Activated CD8-positive, alpha-beta T cell treated with anti-CD3 and anti-CD28 coated beads for 36 hours (primary cell): ENCODE data around the gene CPSF7. TPM values are rescaled to one million over a fixed set of nuclear protein-coding genes. Genes with fewer than 3 reads are reported as not detected.
"Not testable (repeated sequence)": the region's sequence is repeated elsewhere in the genome, so short reads cannot be mapped to it uniquely, and the experiment has no call there.

Source experiments
- ATAC-seq: fragments of 200-7000 bp; cut with Tn5 transposase; one replicate; pipeline ENCODE4 v1.10.0; 2021; ENCODE audit warnings: mild to moderate bottlenecking, moderate library complexity
- CTCF ChIA-PET: fragments of 350-600 bp; sonication (Branson Sonifier 250); formaldehyde crosslinking; loops from one replicate; lab custom pipeline; 2021; ENCODE audit warnings: antibody characterized with exemption; lab: Charles Lee
- POLR2A ChIA-PET: fragments of 350-600 bp; sonication (Branson Sonifier 250); formaldehyde crosslinking; loops from one replicate; lab custom pipeline; 2021; ENCODE audit warnings: antibody characterized with exemption; lab: Charles Lee
- DNase-seq: peaks from one replicate; pipeline ENCODE4 v3.0.0-alpha.2; 2020
- H3K27ac Mint-ChIP-seq: one replicate; pipeline ENCODE4 v1.8.0; 2021; ENCODE audit warnings: mild to moderate bottlenecking, mixed read lengths
- H3K27me3 Mint-ChIP-seq: one replicate; pipeline ENCODE4 v1.8.0; 2021; ENCODE audit warnings: mixed read lengths
- H3K36me3 Mint-ChIP-seq: one replicate; pipeline ENCODE4 v1.8.0; 2021; ENCODE audit warnings: low read depth, mixed read lengths
- H3K4me1 Mint-ChIP-seq: one replicate; pipeline ENCODE4 v1.8.0; 2021; ENCODE audit warnings: low read depth, mixed read lengths
- H3K4me3 Mint-ChIP-seq: one replicate; pipeline ENCODE4 v1.8.0; 2021; ENCODE audit warnings: mild to moderate bottlenecking, moderate library complexity, mixed read lengths
- H3K9me3 Mint-ChIP-seq: one replicate; pipeline ENCODE4 v1.8.0; 2021; ENCODE audit warnings: mixed read lengths
- CTCF ChIP-seq: fragments of 200-600 bp; IDR thresholded peaks from one replicate; pipeline ENCODE4 v1.8.0; 2022; ENCODE audit warnings: antibody characterized with exemption, mild to moderate bottlenecking
- intact Hi-C: fragments of 100-400 bp; cut with micrococcal nuclease; formaldehyde crosslinking; loops from one replicate; pipeline ENCODE4 v1.10.0; 2022
- total RNA-seq, 2 experiments: library from RNA; stranded (reverse); gene quantifications; one replicate each; pipeline ENCODE4 v1.2.3, GENCODE V29; 2021

CPSF7 gene
- total RNA-seq, 2 experiments from 2014 or later, result 98.5 to 105 TPM

GRCh38 chr11:61446211-61446651 lies 16.5 kb upstream of the CPSF7 start:
- H3K27ac Mint-ChIP-seq, result peak overlapping the region; percentile 54
- H3K4me3 Mint-ChIP-seq, result no peak overlapping the region
- H3K27me3 Mint-ChIP-seq, result no peaks in the 10 kb centered on the region
- ChIA-PET POLR2A (interaction anchor here (1.8 to 2.9 kb wide), 2 partner anchors 8 to 17 kb away, joined by 9 to 18 read pairs; partner anchors contain the start of genes CPSF7 and SDHAF2), CTCF (interaction anchor here (0.6 to 11.0 kb wide), 40 partner anchors 10 to 679 kb away, joined by 3 to 158 read pairs (median 6); partner anchors contain the start of genes CPSF7, CYB561A3, DDB1 and LRRC10B)
- no peaks in the 10 kb centered on the region for H3K9me3 Mint-ChIP-seq
- TF ChIP-seq CTCF, result peak; percentile 75
- ATAC-seq, result peak; percentile 92
- intact Hi-C loops, result no loop called here
- peaks cover 32% of the 10 kb centered on the region for H3K4me1 Mint-ChIP-seq
- peaks cover 38% of the 10 kb centered on the region for H3K36me3 Mint-ChIP-seq
- peak; percentile 92 for DNase-seq

- POLR2A ChIA-PET, result interaction anchor here (2.9 kb wide), 1 partner anchor 16 kb away, joined by 18 read pairs; the partner anchor contains the start of genes CPSF7 and SDHAF2
- CTCF ChIA-PET, result interaction anchor here (0.6 to 11.0 kb wide), 33 partner anchors 9 to 253 kb away, joined by 3 to 158 read pairs (median 6); partner anchors contain the start of genes CPSF7, CYB561A3, DDB1 and LRRC10B
- intact Hi-C loops, result no loop called here
Measured at GRCh38 chr11:61445516-61445915, 15.7 kb upstream of the CPSF7 start.

GRCh38 chr11:61442616-61443015 lies 12.8 kb upstream of the CPSF7 start:
- ChIA-PET CTCF (interaction anchor here (0.9 to 11.0 kb wide), 5 partner anchors 6 to 196 kb away, joined by 3 to 158 read pairs (median 3); no protein-coding TSS in a partner anchor), POLR2A (interaction anchor here (0.5 to 0.6 kb wide), 2 partner anchors 61 to 74 kb away, joined by 3 read pairs; no protein-coding TSS in a partner anchor)
- no peak for ATAC-seq
- H3K27ac Mint-ChIP-seq, result no peak overlapping the region
- no peak for TF ChIP-seq CTCF
- H3K4me3 Mint-ChIP-seq, result no peak overlapping the region
- H3K4me1 Mint-ChIP-seq, result peaks cover 21% of the 10 kb centered on the region
- peaks cover 47% of the 10 kb centered on the region for H3K36me3 Mint-ChIP-seq
- intact Hi-C loops, result no loop called here
- H3K27me3 Mint-ChIP-seq, result no peaks in the 10 kb centered on the region
- DNase-seq, result no peak
- H3K9me3 Mint-ChIP-seq, result no peaks in the 10 kb centered on the region

More at GRCh38 chr11:61445516-61445915, 15.7 kb upstream of the CPSF7 start:
- Mint-ChIP-seq H3K4me1 (peaks cover 30% of the 10 kb centered on the region), H3K4me3 (no peak overlapping the region), H3K27me3 (no peaks in the 10 kb centered on the region), H3K27ac (peak overlapping the region; percentile 54), H3K36me3 (peaks cover 38% of the 10 kb centered on the region), H3K9me3 (no peaks in the 10 kb centered on the region)
- ATAC-seq, result no peak
- TF ChIP-seq CTCF, result no peak
- no peak for DNase-seq

GRCh38 chr11:61439615-61440014 lies 9.8 kb upstream of the CPSF7 start:
- ChIA-PET CTCF (interaction anchor here (0.8 to 1.5 kb wide), 3 partner anchors 9 to 103 kb away, joined by 3 to 4 read pairs (median 3); no protein-coding TSS in a partner anchor), POLR2A (interaction anchor here (0.7 to 2.6 kb wide), 5 partner anchors 8 to 78 kb away, joined by 4 to 10 read pairs (median 5); partner anchors contain the start of genes CPSF7, CYB561A3, SDHAF2 and TMEM138)
- Mint-ChIP-seq H3K4me3 (no peak overlapping the region), H3K27ac (no peak overlapping the region), H3K9me3 (no peaks in the 10 kb centered on the region), H3K4me1 (peaks cover 23% of the 10 kb centered on the region), H3K27me3 (no peaks in the 10 kb centered on the region), H3K36me3 (peaks cover 53% of the 10 kb centered on the region)
- ATAC-seq (no peak), DNase-seq (no peak)
- no peak for TF ChIP-seq CTCF
- intact Hi-C loops, result no loop called here

GRCh38 chr11:61437496-61437895 lies 7.7 kb upstream of the CPSF7 start:
- DNase-seq (no peak), ATAC-seq (no peak)
- TF ChIP-seq CTCF, result no peak
- intact Hi-C loops, result no loop called here
- ChIA-PET POLR2A (interaction anchor here (1.0 to 2.6 kb wide), 3 partner anchors 8 to 78 kb away, joined by 3 to 10 read pairs (median 9); partner anchors contain the start of genes CPSF7 and SDHAF2), CTCF (interaction anchor here (3.7 to 5.7 kb wide), 2 partner anchors 10 to 102 kb away, joined by 54 to 158 read pairs; partner anchors contain the start of genes DDB1 and TKFC)
- H3K4me3 Mint-ChIP-seq, result no peak overlapping the region
- H3K36me3 Mint-ChIP-seq, result peaks cover 46% of the 10 kb centered on the region
- H3K27ac Mint-ChIP-seq, result no peak overlapping the region
- H3K9me3 Mint-ChIP-seq, result no peaks in the 10 kb centered on the region
- H3K4me1 Mint-ChIP-seq, result peaks cover 30% of the 10 kb centered on the region
- H3K27me3 Mint-ChIP-seq, result no peaks in the 10 kb centered on the region

GRCh38 chr11:61430839-61431238 lies 1.1 kb upstream of the CPSF7 start:
- H3K27me3 Mint-ChIP-seq, ATAC-seq, intact Hi-C loops, DNase-seq, H3K9me3 Mint-ChIP-seq: not testable (repeated sequence)
- Mint-ChIP-seq H3K4me1 (peaks cover 57% of the 10 kb centered on the region), H3K4me3 (peak overlapping the region; percentile 98), H3K36me3 (peaks cover 47% of the 10 kb centered on the region), H3K27ac (peak overlapping the region; percentile 99)
- ChIA-PET POLR2A (interaction anchor here (1.0 to 4.1 kb wide), 5 partner anchors 8 to 97 kb away, joined by 3 to 36 read pairs (median 17); partner anchors contain the start of genes CYB561A3, DDB1, TKFC and TMEM138), CTCF (interaction anchor here (0.6 to 4.0 kb wide), 6 partner anchors 8 to 600 kb away, joined by 3 to 22 read pairs (median 8); partner anchors contain the start of gene LRRC10B)
